GM21723 (cell line): ENCODE measurements around the gene DGKD.
A peak's percentile ranks its signal among the peaks of the same experiment; 100 is the strongest.

Experiments
- ATAC-seq: cut with Tn5 transposase; IDR thresholded peaks from one replicate; pipeline ENCODE4 v1.9.1; 2021; ENCODE audit warnings: mild to moderate bottlenecking, moderate library complexity; ENCODE audit not compliant: unreplicated experiment

The DGKD gene, protein sequence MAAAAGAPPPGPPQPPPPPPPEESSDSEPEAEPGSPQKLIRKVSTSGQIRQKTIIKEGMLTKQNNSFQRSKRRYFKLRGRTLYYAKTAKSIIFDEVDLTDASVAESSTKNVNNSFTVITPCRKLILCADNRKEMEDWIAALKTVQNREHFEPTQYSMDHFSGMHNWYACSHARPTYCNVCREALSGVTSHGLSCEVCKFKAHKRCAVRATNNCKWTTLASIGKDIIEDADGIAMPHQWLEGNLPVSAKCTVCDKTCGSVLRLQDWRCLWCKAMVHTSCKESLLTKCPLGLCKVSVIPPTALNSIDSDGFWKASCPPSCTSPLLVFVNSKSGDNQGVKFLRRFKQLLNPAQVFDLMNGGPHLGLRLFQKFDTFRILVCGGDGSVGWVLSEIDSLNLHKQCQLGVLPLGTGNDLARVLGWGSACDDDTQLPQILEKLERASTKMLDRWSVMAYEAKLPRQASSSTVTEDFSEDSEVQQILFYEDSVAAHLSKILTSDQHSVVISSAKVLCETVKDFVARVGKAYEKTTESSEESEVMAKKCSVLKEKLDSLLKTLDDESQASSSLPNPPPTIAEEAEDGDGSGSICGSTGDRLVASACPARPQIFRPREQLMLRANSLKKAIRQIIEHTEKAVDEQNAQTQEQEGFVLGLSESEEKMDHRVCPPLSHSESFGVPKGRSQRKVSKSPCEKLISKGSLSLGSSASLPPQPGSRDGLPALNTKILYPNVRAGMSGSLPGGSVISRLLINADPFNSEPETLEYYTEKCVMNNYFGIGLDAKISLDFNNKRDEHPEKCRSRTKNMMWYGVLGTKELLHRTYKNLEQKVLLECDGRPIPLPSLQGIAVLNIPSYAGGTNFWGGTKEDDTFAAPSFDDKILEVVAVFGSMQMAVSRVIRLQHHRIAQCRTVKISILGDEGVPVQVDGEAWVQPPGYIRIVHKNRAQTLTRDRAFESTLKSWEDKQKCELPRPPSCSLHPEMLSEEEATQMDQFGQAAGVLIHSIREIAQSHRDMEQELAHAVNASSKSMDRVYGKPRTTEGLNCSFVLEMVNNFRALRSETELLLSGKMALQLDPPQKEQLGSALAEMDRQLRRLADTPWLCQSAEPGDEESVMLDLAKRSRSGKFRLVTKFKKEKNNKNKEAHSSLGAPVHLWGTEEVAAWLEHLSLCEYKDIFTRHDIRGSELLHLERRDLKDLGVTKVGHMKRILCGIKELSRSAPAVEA

DNA sequence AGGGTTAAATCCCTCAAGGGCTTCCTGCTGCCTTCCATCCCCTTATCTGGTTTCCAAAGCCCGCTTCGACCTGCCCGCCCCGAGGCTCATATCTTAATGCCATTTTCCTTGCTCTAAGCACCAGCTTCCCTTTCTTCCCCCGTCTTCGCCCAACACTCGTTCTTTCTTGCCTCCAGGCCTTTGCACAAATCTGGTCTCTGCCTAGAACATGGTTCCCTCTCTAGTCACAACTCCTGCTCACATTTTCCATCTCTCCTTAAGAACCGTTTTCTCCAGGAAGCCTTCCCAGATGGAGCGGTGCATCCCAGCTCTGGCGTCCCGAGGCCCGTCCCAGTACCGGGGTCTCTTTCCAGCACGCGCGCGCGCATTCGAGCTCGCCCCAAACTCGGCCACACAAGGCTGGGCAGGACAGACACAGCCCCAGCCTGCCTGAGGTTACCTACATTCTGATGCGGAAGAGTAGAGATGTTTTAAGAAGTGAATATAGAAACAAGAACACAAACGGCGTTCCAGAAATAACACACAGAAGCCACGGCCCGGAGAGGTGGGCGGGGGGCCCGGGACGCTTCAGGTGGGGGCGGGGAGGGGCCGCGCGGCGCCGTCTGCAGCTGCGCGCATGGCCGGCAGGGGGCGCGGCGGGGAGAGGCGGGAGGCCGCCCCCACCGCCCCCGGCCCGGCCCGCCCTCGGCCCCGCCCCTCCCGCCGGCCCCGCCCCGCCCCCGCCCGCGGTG is at the start of gene DGKD:
TSS of gene DGKD (plus strand) at position 726 of the 731 bp plus-strand sequence. CDS start 25 bp downstream, outside the sequence.
- ATAC-seq, result peak; percentile 50

- no peak for ATAC-seq
Observed at GRCh38 chr2:233307565-233307964, 46.7 kb upstream of the DGKD start, which contains the start of gene SAG. Gene SAG, plus strand, starts transcription at chr2:233307816. Its CDS starts 1,374 bp downstream, at chr2:233309190.

DNA sequence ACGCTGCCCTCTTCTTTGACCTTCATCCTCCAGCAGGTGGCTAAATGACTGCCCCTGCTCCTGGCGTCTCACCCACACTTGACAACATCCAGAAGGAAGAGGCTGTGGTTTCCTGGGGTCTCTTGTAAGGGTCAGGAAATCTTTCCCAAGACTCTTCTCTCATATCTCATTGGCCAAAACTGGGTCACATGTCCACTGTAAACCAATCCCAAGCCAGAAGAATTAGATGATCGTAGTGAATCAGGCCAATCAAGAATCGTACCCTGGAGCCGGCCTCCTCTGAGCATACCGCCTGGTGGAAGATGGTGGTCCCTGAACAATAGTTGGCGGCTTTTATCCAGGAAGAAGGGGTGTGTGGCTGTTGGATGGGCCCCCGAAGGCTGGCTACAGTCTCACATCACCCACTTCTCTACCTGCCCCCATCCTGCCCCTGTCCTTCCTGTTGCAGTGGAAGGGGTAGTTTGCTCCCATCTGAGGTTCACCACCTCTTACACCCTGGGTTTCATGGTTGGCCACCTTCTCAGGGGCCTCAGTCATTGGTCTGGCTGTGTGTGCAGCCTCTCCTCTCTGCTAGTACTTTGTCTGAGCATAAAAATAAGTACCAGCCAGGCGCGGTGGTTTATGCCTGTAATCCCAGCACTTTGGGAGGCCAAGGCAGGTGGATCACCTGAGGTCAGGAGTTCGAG is 42.9 kb upstream of the DGKD start:
- ATAC-seq, result no peak

GRCh38 chr2:233312874-233313273 is 41.4 kb upstream of the DGKD start:
- no peak for ATAC-seq

- no peak for ATAC-seq
Observed at GRCh38 chr2:233314180-233314925, 39.9 kb upstream of the DGKD start.

DNA sequence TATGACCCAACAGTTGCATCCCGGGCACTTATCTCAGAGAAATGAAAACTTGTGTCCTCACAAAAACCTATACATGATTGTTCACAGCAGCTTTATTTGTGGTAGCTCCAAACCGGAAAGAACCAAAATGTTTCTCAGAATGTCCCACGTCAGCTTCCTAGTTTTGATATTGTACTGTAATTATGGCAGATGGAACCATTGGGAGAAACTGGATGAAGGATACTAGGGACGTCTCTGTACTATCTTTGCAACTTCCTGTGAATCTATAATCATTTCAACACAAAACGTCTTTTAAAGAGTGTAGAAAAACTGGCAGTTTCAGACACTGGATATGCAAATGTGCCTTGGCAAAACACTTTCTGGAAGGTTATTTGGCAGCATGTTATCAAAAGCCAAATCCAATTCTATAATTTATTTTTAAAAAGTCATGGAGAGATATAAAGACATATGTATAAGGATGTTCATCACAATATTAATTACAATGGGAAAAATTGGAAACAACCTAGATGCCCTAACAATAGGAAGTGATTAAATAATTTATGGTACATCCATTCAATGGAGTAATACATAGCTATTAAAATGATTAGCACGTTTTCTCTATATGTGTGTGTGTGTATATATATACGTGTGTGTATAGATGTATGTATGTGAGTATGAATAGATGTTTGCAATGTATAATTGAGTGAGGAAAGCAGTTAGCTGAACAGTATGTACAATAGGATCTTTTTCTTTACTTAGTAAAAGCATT is 36.9 kb upstream of the DGKD start:
- ATAC-seq, result no peak

DNA sequence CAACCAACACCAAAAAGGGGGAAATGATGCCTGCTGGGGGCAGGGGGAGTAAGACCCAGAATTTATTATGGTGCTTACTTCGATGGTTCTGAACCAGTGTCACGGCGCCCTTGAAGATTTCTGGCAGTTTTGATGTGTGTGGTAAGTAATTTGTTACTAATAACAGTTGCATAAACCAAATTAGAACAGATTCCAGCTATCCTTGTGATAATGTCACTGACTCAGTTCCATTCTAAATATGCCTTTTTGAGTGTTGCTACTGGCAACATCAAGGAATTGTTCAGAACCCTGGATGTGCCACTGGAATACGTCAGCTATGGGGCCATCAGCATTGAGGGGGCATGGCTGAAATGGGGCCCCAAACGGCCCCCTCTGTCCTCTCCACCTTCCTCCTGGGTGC is 35.0 kb upstream of the DGKD start:
- ATAC-seq, result no peak

GRCh38 chr2:233320470-233320869 is 33.8 kb upstream of the DGKD start:
- ATAC-seq, result no peak

- ATAC-seq, result no peak
Observed at GRCh38 chr2:233321166-233321565, 33.1 kb upstream of the DGKD start.

GRCh38 chr2:233323851-233324250 is 30.4 kb upstream of the DGKD start:
- no peak for ATAC-seq

DNA sequence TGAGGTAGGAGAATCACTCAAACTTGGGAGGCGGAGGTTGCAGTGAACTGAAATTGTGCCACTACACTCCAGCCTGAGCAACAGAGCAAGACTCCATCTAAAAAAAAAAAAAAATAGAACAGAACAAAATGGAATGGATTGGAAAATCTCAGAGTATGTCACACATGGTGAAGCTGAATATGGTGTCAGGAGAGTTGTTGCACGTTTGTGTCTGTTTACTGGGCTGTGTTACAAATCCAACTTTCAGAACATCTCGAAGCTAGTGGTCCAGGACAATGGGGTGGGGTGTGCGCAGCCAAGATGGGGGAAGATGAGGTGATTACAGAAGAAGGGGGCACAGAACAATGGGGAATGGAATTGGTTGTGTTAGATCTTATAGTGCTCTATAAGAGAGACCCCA is 29.0 kb upstream of the DGKD start:
- no peak for ATAC-seq

GRCh38 chr2:233325814-233326213 is 28.5 kb upstream of the DGKD start:
- no peak for ATAC-seq

DNA sequence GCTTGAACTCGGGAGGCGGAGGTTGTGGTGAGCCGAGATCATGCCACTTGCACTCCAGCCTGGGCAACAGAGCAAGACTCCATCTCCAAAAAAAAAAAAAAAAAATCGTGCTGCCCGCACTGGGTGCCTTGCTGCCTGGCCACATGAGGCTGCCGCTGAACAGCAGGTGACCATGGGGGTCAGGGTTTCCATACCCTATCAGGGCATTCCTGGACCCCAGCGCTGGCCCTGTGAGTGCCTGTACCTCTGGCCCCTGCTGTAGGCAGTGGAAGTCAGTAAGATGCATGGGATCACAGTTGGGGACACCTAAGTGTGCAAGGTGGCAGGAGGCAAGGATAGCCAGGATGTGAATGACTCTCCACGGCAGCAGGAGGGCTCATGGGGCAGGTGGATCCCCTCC is 27.8 kb upstream of the DGKD start:
- no peak for ATAC-seq

DNA sequence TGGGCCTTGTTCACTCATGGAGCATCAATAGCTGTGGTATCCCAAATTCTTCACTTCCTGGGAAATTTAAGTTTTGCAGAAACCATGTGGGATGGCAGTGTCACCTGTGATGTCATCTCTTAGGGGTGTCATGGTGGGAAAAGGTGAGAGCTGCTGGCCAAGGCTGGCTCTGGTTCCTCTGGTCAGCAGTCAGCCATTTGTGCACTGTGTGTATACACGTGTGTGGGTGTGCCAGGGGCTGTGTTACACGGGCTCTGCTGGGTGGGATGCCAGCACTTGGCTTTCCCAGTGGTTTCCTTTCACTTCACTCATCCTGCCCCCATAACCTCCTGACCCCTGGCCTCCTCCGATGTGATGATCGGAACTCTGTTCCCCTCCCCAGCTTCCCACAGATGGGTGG is 25.4 kb upstream of the DGKD start:
- ATAC-seq, result no peak

GRCh38 chr2:233329489-233330135 is 24.7 kb upstream of the DGKD start:
- ATAC-seq, result no peak

GRCh38 chr2:233331536-233331935 is 22.8 kb upstream of the DGKD start:
- peak; percentile 89 for ATAC-seq

- ATAC-seq, result no peak
Observed at GRCh38 chr2:233332125-233332524, 22.2 kb upstream of the DGKD start.

DNA sequence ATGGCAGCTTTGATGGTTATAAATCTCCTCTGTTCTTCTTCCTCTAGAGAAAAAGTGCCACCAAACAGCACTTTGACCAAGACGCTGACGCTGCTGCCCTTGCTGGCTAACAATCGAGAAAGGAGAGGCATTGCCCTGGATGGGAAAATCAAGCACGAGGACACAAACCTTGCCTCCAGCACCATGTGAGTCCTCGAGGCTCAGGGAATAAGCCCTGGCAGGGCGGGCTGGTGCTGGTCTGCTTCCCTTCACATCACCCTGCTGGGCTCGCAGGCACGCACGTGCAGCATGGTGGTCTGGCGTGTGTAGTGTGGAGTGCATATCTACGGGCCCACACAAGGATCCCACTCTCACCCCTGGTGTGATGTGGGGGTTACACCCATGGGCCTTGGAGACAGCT is 19.4 kb upstream of the DGKD start:
- ATAC-seq, result no peak
